HG03095 (cell line): ENCODE results near the gene QSOX2.

Experiments
- ATAC-seq: cut with Tn5 transposase; IDR thresholded peaks from one replicate; pipeline ENCODE4 v1.9.1; 2021; ENCODE audit warnings: moderate library complexity; ENCODE audit not compliant: unreplicated experiment

QSOX2 gene

DNA sequence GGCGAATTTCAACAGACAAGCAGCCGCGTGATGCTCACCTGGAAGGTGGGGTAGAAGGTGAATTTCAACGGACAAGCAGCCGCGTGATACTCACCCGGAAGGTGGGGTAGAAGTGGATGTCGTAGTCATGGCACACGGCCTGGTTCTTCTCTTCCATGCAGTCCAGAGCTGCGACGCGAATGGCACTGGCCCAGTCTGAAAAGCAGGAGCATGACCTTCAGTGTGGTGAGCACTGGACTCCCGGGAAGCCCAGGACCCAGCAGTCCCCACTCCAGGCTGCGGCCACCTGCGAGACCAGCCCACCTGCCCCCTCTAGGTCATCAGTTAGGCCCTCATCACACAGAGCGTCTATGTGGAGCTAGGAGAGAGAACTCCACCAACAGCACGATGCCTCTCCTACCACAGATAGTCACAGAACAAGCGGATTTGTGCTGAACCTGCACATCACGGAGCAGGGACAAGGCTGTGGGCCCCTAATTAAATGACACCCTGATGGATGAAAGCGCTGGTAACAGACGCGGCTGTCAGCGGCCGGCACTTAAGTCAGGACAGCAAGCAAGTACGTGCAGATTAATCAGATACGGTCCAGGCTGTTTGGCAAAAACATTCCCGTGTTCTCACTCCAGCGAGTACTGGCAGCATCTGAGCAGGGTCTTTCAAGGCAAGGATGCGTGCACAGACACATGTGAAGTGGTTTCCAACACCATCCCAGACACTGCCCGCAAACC, 18.8 kb downstream of the QSOX2 start:
- no peak for ATAC-seq

DNA sequence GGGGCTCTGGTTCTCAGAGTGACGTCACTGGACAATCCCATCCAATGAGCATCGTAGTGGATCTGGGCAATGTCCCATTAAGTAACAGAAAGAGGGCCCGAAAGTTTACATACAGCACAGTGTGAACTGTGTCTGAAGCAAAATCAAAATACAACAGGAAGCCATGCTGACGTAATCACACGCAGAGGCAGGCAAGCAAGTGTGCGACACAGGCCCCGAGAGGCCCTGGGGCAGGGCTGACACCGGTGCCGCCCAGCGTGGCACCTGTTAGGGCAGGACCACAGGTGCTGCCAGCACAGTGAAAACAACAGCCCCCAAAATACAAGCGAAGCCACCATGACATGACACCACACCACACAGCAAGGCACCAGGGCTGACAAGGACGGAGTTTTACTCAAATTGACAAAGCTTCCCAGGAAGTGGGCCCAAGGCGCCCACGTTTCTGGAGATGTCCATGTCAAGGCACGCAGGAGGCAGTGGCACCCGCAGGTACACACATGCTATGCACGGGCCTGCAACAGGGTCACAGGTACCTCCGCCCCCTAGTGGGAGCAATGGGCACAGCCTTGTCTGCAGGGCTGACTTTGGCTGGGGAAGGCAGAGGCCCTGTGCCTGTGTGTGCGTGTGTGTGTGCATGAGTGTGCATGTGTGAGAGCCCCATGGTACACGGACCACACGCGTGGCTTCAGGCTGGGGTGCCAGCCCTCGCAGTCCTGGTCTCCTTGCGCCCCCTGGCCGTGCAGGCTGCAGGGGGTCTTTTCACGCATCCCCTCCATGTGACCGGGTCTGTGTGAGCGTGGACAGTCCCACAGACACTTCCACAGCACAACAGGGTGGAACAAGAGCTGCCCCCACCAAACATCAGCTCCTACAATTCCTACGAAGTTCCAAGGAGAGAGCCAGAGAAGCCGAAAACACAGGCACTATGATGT, 19.6 kb downstream of the QSOX2 start:
- ATAC-seq, result peak; percentile 49

DNA sequence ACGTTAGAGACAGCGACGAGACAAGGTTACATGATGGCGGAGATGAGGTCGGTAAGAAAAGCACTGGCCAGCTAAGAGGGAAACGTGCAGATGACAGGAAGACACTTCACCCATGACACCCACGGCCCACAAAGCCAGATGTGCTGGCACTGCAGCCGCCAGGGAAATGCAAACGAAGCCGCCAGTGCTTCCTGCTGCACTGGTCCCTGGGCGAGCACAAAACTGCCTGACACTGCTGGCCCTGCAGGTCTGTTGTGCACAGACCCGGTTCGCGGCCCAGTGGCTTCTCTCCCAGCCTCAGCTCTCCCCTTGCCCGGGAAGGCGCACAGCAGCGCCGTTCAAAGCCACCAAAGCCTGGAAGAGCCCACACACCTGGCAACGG, 20.3 kb downstream of the QSOX2 start:
- peak; percentile 34 for ATAC-seq

DNA sequence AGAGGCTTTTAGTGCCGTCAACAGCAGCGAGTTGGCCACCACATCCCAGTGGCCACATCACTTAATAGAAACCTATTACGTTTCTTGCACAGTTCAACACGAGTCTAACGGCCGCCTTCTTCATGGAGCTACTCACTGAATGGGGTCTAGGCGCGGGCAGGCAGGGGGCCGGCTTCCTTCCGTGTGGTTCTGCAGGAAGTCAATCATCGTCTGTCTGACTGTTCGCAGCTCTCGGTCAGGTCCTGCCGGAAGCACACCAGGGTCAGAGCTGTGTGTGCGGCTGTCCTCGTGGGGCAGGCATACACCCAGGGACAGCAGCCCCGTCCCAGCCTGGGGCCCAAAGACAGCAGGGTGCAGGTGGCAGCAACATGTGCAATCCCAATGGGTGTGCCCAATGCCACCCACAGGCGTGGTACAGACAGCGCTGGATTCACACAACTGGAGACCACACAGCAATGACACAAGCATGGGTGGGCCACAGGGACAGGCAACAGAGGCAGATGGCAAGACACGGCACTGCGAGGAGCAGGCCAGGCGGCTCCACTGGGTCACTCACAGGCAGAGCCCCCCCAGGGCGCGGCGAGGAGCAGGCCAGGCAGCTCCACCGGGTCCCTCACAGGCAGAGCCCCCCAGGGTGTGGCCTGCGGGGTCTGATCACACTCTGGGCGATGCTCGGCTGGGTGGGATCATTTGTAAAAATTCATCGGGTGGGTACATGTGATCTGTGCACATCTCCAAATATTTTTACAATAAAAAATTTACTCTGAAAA, 21.6 kb downstream of the QSOX2 start:
- no peak for ATAC-seq

DNA sequence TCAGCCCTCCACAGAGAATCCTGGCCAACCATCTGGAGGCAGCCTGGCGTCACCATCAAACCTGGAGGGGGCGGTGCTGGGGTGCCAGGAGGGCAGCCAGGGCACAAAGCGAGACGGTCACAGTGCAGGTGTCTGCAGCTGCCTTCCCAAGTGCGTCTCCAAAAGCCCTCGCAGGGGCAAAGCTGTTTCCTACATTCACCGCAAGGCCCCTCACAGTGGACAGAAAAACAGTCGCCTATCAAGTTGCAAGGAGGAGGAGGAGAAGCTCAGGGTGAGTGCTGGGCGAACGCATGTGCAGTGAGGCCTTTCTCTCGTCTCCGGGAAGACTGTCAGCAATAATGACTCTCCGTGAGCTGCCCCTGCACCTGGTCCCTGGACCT, 22.7 kb downstream of the QSOX2 start:
- ATAC-seq, result no peak

DNA sequence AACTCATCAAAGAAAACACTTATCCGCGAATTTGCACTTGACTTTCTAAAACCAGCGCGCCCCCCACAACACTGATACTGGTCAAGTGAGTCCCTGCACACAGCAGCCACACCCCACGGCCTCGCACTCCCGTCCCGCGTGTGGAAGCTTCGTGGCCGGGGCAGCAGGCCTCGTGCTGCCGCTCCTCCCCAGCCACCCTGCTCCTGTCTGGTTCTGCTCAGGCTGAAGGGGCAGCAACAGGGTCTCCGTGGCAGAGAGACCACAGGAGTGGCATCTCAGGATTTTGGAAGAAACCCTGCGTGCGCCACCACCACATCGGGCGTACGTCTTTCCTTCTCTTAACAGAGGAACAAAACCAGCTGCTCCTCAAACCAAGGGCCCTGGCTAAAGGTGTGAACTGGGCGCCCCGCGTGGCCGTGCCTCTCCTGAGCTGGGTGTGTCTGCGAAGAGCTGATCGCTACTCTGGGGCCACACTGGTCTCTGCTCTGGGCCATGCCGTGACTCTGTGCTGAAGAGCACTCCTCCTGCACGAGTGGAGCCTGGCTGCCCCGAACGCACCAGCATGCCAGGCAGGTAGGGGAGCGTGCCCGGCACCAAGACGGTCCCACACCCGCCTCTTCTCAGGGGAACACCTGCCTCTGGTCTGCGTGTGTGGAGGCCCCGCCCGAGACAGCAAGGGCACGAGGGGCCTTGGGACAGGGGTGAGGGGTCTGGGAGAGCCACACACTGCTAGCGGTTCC, 23.3 kb downstream of the QSOX2 start:
- no peak for ATAC-seq

DNA sequence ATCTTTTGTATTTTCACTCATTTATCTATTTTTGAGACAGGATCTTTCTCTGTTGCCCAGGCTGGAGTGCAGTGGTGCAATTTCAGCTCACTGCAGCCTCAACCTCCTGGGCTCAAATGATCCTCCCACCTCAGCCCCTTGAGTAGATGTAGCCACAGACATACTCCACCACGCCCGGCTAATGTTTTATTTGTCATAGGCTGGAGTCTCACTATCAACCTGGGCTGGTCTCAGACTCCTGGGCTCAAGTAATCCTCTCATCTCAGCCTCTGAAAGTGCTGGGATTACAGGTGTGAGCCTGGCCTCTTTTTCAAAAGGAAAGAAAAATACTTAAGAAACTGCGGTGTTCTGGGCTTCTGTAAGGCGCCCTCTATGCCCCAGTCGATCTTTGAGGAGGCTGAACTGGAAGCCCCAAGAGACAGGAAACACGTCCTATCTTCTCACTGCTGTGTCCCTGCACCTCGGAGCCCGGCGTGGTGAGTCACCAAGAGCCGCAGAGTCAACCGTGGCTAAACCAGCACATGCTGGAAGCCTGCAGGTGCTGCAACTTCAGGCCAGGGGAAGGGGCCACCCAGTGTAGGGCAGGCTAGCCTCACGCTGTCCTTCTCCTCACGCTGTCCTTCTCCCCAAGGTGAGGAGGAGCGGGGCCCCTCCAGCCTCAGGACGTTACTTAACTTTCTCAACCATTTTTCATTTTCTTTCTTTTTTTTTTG, 25.4 kb downstream of the QSOX2 start:
- no peak for ATAC-seq

DNA sequence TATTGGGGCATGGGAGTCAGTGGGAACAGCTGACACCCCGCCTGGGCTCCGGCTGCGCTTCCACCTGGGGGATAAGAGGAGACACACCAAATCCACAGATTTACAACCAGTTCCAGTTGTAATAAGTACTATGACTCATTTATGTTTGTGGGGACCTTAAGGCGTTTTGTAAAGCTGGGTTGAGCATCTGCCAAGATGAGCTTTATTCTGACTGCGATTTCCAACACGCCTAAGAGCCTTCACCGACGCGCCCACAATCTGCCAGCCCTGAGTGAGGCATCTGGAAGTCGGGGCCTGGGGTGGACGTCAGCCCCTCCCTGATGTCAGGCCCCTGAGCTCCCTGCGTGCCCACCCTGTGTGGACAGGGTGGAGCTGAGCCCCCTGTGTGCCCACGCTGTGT, 26.3 kb downstream of the QSOX2 start:
- ATAC-seq, result no peak

DNA sequence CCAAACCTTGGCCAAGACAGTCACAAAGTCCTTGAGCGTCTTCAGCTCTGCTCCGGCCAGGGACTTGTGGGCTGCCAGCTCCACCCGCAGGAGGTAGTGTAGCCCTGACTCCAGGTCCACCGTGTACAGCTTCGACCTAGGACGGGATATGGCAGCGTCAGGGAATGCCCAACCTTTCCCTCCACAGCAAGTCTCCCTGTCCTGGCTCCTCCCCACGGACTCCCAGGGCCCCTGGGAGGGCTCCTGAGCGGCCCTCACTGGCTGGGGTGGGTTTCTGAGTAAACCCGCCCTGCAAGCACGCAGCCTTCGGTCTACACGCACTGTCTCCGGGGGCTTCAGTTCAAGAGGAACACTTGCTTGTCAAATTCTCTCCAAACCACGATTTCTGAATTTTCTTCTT, 26.9 kb downstream of the QSOX2 start:
- no peak for ATAC-seq

DNA sequence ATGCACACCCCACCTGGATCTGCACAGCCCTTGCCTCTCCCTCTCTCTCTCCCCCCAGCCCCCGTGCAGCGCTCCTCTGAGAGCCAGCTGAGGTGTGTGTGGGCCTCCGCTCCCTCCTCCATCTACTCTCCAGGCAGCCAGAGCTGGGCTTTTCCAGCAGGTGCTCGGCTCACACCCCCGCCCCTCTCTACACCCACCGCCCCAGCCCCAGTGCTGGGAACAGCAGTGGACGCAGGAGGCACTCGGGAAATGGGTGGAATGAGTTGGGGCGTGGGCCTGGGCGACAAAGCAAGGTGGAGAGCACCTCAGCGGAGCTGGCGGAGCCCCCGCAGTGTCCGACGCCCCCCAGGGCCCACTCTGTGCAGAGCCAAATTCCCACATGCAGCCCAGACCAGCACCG, 27.3 kb downstream of the QSOX2 start:
- no peak for ATAC-seq

DNA sequence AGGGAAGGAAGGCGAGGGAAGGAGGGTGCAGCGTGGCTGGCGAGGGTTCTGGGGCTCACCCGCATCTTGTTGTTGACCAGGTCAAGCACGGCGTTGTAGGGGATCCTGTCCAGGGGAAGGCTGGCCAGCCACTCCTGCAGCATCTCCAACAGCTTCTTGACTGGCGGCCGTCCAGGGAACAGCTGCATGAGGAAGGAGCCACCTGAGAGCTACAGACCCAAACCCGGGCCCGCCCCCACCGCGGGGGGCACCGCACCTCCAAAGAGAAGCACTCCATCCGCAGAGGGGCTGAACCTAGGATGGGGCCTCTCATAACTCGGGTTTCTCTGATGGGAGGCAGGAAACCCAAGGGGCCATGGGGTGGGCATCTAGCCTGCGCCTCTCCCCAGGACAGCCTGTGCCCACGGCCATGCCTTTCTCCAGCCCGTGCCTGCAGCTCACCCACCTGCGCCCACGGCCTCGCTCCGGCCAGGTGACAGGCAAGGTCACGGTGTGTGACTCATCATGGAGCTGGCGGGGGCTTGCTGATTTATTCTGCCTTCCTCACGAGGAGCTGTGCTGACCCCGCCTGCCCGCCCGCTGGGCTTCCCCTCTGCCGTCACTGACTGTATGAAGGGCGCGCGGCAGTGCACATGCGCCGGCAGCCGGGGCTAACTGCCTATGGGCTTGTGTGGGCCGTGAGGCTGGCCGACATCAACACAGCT, 28.9 kb downstream of the QSOX2 start:
- ATAC-seq, result no peak

DNA sequence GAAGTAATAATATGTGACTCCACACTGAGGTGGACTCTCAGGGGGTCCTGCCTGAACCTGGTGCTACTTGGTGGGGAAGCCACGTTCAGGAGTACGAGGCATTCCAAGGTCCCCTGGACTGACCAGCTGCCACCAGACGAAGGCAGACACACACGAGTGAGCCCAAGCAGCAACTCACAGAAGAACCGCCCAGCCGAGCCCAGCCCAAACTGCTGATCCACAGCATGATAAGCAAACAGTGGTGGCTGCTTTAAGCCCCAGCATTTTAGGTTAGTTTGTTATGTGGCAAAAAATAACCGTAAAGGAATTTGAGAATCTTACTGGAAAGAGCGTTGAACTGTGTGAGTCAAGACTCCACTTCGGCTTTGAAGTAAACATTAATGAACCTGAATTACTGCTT, 31.9 kb downstream of the QSOX2 start:
- ATAC-seq, result no peak

DNA sequence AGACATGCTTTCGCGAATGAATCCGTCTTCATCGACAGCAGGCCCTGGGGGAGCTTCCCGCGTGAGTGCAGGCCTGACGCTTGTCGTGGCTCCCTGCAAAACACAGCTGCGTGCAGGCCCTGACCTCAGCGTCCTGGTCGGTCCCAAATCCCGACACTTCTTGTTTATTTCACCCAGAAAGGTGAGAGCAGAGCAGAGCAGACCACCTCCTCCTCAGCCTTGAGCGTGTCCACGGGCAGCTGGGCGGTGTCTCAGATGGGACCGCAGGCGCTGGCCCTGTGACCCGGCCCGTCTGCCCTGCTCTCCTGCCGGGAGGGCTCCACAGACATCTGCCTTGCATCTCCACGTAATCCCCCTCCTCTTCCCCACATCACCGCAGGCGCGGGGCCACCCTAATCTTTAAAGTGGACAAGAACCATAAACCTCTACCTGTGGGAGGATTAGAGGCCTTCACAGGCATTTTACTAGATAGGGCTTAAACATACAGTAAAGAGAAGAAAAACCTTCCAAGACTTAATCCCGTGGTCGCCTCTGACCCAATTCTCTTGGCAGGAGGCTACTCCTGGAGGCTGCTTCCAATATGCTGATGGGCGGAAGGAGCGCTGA, 33.2 kb downstream of the QSOX2 start:
- no peak for ATAC-seq

DNA sequence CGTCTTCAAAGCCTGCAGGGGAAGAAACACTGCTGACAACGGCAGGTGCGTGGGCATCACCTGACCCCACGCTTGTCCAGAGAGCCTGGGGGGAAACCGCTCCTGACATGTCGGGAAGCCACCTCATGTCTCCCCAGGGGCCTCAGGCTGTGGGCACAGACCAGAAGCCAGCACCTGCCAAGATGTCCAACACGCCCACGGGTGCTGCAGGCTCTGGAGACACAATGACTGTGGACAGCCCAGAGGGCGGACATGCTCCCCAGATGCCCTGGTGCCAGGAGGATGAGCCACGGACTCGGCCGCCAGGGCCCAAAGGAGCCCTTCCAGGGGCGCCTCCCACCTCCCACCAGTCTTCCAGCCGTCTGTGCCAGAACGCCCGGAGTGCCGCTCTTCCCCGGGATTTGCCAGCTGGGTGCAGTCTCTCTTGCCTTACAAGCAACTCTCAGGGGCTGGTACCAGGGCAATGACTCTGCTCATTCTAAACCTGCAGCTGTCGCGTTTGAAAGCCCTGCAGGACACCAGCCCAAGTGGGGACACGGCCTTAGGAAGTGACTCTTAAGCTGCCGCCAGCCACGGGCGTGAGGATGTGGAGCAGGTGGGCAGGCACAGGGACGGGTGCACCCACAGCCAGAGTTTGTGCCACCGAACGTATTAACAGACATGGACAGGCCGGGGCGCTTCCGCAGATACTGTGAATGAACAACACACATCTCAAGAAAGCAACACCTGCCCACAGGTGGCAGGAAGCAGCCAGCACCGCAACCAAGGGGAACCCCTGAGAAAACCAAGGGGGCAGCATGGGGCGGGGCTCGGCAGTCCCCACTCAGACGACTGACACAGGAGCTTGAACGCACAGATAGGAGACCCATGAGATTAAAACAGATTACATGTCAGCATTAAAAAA, 33.9 kb downstream of the QSOX2 start:
- ATAC-seq, result no peak

DNA sequence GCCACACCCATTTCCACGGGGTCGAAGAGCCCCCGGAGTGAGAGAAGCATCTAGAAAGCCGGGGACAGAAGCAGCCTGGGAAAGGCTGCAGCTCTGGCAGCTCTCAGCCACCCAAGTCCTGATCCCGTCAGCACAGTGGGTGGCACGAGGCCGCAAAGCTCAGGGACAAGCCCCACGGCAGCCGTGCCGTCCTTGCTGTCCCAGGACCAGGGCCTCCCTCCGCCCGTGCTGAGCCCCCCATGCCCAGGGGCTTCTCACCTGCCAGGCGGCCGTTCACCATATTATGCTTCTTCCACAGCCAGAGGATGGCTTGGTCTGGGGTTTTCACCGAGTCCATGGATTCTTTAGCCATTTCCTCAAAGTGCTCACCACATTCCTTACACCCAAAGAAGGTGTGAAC, 34.6 kb downstream of the QSOX2 start:
- no peak for ATAC-seq

DNA sequence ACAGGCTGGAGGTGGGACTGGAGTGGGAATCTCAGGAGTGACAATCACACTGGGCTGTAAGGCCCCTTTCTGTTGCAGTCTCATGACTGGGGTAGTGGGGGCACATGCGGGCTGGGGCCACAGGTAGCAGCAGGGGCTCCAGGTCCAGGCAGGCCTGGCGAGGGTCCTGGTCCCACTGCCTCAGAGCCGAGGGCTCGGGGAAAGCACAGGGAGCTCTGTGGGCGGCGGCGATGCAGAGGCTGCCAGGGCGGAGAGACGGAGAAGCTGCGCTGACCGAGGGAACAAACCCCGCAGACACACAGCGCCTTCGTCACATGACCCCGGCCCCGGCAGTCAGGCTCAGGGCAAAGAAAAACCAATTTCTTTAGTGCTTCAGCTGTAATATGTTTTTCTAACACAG, 35.3 kb downstream of the QSOX2 start:
- ATAC-seq, result no peak

DNA sequence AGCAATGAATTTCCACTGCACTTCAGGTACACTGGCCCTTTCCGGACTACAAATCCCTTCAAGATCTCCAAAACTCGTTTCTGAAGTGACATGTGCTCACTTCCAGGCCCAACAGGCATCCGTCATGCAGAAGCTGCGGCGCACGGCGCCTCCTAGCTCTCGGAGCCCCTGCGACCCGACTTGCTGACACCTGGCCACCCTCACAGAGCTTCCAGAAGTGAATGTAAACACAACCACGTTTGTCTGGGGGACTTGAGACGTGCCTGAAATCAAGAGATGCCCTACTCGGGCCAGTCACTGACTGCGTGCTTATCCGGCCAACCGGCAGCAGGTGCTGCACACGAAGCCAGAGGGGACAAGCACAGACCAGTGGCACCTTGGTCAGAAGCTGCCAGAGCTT, 35.8 kb downstream of the QSOX2 start:
- ATAC-seq, result no peak

DNA sequence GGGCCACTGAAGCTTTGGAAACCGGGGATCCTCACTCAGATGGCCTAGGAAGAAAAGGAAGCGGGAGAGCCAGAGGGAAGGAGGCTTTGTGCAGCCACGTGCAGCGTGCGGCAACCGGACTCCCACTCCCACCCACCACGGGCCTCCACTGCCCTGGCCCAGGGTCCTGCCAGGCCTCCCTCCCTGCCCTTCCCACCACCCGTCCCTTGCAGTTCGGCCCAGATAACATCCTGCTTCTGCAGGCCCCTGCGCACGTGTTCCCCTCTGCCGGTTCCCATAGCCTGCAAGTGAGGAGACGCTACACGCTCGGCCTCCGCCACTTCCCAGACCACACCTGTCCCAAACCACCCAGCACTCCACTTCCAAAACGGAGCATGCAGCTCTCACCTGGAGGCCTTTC, 36.4 kb downstream of the QSOX2 start:
- no peak for ATAC-seq
